NOMO-1 treated with dmso at 0.1 percent for 144 hours (cell line): ENCODE results near the gene PDCD11.
"Not testable (repeated sequence)": the region's sequence is repeated elsewhere in the genome, so short reads cannot be mapped to it uniquely, and the experiment has no call there.

ENCODE experiments used
- DNase-seq: peaks from one replicate; lab custom pipeline; 2025; ENCODE audit not compliant: unreplicated experiment; lab: John Stamatoyannopoulos, UW

PDCD11 gene

DNA sequence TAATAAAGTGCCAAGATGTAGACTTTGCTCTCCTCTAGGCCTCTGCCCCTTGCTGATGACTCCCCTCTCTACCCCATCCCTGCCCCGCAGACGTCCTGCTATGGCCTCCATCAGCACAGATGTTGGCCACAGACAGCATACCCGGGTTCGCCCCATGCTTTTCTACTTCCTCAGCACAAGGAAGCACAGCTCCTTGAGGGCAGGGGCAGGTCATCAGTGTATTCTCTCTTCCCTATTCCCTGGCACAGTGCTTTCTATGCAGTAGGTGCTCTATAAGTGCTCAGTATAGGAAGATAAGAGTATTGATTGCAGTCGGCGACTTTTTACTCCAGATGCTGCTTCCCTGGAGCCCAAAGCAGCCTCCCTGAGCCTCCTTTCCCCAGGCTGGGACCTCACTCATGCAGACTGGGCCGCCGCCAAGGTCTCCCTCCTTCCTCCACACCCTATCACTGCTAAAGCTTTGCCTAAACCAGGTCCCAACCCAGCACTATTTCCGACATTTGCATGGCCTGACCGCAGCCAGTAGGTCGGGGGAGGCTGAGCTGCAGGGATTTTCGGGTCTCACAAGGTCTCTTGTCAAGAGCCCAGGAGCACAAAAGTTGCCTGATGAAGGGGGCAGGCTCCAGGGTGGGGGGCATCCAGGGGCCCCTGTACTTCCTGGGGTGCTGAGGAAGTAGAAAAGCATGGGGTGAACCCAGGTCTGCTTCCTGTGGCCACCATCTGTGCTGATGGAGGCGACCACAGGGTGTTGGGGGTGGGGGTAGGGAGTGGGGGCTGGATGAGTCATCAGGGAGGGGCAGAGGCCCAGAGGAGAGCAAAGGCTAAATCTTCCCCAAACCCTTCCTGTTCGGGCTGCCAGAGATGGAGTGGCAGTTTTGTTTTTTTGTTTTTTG lies 74.6 kb downstream of the PDCD11 start:
- peak; percentile 86 for DNase-seq

DNA sequence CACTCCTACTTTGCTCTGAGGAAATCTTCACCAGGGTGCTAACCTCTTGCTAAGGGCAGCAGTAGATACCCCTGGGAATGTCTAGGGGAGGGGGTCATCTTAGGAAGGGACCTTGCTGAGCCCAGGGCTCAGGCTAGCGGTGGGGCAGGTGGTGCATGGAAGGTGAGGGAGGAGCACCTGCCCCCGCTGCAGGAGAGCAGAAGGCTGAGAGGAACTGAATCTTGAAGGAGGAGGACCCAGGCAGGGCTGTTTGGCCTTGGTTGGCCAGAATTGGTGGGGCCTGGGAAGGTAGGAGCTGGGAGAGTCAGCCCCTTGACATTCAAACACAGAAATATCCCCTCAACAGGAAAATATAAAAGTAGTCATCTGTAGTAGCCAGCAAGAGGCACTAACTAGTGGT lies 75.6 kb downstream of the PDCD11 start:
- DNase-seq = peak; percentile 59

DNA sequence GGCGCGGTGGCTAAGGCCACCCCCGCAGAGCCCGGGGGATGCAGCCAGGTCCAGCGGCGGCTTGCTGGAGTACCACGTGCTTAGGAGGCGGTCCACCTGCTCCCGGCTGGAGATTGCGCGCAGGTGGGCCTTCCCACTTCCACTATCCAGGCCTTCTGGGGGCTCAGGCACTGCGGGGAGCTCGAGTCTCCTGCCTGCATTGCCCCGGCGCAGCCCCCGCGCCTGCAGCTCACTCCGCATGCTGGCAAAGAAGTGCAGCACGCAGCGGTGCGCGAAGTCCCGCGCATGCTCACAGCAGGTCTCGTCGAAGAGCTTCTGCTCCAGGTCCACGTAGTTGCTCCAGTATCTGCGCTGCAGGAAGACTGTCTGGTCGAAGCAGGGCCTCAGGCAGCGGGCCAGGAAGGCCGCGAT lies 76.8 kb downstream of the PDCD11 start:
- DNase-seq = no peak

DNA sequence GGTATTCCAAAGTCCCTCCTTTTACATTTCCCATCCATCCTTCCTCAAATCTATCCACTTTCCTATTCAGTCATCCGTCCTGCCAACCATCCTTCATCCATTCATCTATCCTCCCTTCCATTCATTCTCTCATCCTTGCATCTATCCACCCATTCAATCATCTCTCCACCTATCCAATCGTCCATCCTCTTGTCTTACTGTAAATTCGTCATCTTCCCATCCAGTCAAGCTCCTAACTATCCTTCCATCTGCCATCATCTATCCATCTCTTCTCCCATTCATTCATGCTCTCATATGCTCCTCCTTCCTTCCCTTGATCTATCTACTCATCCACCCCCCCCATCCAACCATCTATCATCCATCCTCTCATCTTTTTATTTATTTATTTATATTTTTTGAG lies 77.7 kb downstream of the PDCD11 start:
- DNase-seq = no peak

DNA sequence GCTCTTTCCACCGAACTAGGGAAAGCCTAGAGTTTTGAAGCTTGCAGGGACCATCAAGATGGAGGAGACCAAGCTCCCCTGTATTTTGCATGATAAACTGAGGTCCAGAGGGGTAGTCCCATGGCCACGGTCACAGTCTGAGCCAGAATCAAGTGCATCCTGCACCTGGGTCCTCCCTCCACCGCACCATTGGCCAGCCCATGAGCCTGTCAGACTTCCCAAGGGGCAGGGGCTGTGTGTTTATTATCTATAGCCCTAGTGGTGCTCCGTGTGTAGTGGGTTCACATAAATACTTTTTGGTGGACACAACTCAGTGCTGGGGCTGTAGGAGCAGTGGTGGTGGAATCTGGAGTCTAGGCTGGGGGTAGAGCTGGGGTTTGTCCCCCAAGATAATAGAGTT lies 79.0 kb downstream of the PDCD11 start:
- DNase-seq = no peak

DNA sequence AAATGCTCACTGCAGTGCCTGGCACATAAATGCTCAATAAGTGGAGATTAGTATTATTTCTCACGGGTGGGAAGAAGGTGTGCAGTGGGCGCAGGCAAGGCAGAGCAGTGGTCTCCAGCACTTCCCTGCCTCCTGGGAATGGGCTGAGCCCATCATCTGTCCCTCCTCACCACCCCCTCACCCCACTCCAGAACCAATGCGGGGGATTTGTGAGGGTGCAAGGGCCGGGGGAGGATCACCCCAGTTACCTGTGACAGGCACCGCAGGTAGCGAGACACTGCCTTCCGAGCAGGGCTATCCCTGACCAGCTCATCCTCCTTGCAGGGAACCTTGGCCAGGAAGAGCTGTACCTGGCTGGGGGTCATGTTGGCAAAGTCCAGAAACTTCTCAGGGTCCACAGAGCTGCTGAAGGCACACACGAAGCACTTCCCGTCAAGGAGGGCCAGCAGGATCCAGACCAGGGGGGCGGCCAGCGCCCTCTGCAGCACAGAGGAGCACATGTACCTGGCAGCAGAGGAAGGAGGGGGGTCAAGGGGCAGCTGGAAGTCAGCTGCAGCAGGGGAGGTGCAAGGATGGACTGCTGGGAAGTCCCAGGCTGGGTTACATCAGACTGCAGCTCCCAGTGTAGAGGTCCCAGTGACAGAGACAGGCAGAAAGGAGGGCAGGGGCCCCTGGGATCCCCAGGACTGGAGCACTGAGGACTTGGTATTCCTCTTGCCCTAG lies 79.8 kb downstream of the PDCD11 start:
- peak; percentile 38 for DNase-seq

DNA sequence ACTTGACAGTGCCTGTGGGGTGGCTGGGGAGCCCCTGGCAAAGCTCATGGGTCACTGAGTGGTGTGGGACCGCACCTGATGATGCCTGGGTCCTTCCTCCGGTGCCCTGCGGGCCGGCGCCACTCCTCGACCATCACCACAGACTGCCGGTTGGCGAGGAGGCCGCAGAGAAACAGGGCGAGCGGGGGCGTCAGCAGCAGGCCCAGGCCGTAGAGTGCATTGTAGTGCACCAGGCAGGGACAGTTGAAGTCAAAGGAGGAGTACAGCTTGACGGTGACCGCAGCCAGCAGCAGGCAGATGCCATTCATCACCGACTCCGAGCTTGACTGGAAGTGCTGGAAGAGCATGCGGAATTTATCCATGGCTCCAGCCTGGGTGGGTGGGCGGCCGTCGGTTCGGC lies 82.2 kb downstream of the PDCD11 start:
- no peak for DNase-seq

DNA sequence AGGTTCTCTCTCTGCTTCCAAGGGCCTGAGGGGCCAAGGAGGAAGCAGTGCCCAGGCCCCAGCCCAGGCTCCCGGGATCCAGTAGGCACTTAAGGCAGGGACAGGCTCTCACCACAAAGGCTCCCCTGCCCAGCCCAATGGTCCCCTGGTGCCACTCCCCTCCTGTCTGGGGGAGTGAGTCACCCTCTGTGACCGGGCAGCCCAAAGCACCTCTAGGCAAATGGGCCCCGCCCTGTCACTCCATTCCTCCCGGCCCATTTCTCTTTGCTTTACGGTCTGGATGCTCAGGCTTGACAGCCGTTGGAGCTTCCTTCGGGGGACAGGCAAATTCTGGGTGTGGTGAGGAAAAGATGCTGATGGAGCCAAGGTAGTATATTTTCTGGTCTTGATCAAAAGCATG lies 82.7 kb downstream of the PDCD11 start, which contains the start of gene CALHM3:
Gene CALHM3 (minus strand): TSS at position 106 of the 400 bp plus-strand sequence. CDS start 208 bp downstream, outside the sequence.
- no peak for DNase-seq

DNA sequence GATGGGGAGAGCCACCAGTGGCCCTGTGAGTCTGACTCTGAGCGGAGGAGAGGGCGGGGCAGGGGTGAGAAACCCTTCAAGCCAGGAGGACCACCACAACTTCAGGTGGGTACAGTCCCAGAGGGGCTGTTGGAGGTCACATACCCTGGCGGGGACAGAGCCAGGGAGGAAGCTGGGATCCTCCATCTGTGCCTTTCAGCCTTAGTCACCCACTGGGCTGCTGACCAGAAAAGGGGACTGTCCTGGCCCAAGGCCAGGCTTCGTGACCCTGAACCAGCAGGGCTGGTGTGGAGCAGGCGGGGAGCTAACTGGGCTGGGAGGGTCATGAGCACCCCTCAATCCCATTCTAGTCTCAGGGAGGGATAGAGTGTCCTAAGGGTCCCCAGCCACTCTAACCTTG lies 84.1 kb downstream of the PDCD11 start:
- no peak for DNase-seq

DNA sequence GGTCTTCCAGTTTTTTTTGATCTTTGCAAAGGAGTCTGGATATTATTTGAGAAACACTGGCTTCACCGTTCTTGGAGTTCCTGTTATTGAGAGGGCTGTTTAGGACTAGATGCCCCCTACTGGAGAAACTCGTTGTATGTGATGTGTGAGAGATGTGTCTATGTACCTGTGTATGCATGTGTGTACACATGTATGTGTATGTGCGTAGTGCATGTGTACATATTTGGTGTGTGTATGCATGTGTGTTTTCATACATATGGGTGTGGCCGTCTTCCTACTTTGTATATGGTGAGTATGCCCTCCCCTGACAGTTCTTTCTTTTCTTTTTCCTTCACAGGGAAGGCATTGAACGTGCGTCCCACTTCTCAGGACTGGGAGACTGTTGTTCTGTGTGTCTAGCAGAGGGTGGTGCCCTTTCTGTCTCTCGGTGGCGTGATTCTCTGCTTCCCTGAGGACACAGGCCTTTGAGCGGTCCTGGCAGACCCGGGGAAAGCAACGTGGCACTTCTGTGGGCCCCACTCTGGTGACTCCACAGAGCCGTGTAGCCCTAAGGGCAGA lies 85.6 kb downstream of the PDCD11 start:
- DNase-seq = peak; percentile 65

DNA sequence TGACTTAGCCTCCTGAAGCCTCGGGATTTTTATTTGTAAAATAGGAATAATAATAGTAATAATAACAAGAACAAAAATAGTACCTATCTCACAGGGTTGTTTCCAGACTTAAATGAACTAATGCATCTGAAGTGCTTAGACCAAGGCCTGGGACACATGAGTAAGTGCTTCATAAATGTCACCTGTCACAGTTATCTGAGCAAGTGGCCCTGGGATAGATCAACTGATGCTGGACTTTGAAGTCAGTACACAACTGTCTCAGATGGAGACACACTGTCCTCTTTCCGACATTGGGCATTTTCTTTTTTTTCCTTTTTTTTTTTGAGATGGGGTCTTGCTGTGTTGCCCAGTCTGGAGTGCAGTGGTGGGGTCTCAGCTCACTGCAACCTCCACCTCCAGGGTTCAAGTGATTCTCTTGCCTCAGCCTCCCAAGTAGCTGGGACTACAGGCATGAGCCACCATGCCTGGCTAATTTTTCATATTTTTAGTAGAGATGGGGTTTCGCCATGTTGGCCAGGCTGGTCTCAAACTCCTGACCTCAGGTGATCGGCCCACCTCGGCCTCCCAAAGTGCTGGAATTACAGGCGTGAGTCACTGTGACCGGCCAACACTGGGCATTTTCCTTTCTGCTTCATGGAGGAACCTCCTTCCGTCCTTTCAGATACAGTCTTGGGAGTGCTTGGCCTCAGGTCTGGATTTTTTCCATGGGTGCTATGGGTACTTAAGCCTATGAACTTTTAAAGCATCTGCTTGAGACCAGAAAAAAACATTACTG lies 90.4 kb downstream of the PDCD11 start:
- not testable (repeated sequence) for DNase-seq

DNA sequence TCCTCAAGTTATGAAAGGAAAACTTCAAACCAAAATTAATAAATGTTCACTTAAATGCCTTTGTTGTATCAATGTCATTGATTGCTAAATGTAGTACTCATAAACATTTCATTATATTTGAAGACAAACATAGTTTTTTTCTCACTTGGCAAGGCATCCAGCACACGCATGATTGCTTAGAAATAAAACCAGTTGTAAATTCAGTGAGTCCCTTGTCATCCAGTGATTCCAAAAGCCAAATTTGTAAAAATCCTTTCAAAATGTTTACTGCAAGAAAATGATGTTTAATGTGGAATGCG lies 90.9 kb downstream of the PDCD11 start:
- DNase-seq = no peak

DNA sequence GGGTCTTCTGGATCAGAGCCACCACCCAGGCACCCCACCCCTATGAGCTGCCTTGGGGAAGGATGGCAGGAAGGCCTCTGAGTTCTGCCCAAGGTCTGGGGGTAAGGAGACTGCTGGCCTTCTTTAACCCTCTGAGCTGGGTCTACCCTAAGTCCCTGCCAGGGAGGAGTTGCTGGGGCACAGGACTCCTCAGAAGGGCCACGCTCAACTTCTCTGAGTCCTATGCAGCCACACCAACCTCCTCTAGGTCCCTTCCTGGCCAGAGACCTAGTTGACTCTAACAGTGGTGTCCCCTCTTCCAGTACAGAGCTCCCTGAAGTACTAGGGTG lies 94.5 kb downstream of the PDCD11 start:
- no peak for DNase-seq

DNA sequence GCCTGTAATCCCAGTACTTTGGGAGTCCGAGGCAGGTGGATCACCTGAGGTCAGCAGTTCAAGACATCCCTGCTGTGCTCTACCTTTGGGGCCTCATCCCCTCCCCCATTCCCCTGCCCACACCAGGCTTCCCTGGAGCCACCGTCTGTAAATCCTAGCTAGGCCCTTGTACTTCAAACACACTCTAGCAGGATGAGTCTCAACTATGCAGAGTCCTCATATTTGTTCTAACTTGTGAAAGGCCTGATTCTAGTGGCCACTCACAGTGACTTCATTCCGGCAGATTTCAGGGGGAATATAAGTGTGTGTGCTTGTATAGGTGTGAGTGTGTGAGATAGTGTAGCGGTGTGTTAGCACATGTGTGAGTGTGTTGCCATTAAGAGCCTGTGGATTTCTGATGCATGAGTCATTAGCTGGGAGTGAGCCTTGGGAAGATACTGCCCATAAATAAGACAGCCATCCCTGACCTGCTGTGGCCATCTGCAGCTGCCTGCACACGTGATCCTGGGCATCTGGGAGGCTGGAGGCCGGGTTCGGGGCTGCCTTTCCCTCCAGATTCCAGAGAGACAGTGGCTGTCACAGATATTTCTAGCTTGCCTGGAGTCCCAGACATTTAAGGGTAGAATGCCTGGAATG lies 95.4 kb downstream of the PDCD11 start:
- DNase-seq = no peak

DNA sequence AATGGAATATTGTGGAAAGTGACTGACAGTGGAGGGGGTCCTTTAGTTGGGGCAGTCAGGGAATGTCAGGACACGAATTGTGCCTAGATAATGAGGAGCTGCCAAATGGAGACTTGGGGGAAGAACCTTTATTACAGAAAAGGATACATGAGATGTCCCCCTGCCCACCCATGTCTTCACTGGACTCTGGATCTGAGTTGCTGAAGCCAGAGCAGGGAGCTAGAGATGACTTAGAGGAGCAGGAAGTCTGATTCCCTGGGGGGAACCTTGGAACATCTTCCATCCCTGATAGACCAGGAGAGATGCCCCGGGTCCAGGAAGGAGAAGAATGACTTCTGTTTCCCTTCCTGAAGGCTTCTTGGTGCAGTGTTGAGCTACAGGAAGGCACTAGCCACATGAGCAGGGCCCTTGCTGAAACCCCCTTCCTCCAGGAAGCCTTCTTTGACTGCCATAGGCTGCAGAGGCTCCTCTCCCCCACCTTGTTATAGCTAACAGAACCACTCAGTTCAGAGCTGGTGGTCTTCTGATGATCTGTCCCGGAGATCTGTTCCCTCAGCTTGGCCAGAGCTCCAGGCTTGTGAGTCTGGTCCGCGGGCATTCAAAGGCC lies 96.3 kb downstream of the PDCD11 start:
- DNase-seq = no peak

DNA sequence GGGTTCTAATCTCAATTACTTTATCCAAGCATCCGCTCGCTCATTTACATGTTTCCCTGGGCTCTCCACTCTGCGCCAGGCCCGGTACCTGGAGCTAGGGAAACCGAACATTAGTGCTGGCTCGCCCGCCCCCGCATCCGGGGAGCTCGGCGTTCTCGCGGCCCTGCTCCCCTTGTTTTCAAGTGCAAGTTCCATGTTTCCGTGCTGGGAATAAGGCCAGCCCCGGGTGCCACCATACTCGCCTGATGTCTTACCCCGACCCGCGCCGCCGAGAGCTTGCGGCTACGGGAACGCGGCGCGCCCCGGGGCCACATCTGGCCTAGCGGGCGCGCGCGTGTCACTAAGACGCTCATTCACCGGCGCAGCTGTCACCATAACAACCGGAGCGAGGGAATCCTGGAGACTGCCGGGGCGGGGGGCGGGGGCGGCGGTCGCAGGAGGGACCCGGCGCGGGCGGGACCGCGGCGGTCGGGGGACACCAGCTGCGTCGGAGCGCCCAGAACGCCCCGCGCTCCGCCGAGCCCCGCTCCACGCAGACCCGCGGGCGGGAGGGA lies 97.0 kb downstream of the PDCD11 start, which contains the start of gene NEURL1:
Gene NEURL1 (plus strand): TSS at position 344 of the 554 bp plus-strand sequence. CDS start 683 bp downstream, outside the sequence.
- no peak for DNase-seq

DNA sequence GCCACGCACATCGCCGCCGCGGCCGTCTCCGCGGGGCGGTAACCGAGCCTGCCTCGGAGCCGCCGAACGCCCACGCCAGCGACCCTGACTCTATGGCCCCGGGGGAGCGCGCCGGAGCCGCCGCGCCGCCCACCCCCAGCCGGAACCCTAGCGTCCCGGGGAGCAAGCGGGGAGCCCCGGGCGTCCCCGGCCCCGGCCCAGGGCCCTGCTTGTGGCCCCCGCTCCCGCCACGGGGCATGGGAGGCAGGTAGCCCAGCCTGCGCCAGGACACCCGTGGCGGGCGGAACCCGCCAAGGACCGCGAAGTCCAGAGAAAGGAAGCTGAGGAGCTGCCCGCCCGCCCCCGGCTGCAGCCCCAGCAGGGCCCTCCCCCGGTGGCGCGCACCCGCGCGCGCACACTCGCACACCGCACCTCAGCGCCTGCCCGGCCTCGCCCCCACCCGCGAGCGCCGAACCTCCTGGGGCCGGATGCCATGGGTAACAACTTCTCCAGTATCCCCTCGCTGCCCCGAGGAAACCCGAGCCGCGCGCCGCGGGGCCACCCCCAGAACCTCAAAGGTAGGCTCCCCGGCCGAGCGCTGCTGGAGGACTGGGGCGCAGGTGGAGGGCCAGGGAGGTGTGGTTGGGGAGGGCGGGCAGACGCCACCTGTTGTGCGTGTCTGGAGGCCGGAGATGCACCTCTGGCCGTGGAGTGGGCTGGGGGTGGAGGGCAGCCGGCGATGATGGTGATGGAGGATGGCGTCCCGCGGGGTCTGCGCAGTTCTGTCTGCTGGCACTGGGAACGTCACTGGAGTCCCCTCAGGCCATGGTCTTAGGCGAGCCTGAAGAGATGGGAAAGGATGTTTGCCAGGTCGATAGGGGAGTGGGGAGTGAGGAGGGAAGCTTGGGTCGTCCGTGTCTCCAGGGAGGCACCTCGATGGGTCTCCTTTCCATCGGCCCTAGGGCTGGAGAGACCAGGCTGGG lies 97.8 kb downstream of the PDCD11 start:
- no peak for DNase-seq

DNA sequence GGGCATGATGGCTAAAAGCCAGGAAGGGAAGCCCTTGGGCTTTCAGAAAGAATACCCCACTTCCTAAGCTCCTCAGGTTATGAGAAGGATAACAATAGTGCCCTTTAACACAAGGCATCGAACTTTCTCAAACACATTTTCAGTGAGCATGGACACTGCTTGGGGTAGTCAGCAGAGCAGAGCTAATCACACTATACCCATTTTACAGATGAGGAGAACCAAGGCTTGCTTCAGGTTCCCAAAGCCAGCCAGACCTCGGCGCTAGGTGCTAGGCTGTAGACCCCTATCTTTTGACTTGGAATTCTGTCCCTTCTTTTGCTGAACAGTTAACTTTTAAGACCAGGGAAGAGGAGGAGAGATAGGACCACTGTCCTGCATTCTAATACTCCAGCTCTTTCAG lies 98.9 kb downstream of the PDCD11 start:
- no peak for DNase-seq
